Measurements from ENCODE around the gene SPOCK2. TPM values are rescaled to one million over a fixed set of nuclear protein-coding genes. Genes with fewer than 3 reads are reported as not detected.

SPOCK2 gene
- total RNA-seq, 1 experiment from 2014 or later: 0.32 TPM

DNA sequence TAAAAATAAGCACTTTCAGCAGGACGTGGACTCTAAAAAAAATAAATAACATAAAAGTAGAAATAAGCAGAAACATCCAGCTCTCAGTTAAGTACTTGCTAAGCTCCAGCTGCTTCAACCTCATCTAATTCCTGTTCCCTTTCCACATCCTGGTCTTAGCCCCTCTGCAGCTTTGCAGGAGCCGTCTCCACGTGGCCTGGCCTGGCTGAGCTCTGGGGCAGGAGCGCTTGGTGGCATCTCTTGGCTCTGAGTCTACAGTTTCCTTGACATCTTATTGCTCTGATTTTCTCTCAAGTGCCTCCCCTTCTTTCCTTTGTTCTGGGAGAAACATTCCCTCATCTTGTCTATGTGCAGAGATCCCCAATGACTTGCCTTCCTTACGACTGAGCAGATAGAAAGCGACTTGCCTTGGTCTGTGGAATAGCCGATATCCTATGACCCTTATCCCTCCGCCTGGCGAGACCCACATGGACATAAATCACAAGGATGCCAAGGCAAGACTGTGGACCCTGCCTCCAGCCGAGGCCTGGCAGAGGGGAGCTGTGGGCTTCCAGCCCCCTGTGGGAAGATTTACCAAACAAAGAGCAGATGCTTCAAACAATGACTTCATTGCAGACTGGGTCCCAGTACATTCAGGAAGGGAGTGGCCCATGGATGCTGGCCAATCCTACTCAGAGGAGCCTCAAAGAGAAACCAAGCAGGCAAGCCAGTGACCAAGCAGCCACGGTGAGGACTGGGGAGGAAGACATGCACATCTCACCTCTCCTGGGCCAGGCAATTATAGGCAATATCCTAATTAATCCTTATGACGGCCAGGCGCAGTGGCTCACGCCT is 61.9 kb downstream of the SPOCK2 start:
- DNase-seq (ENCODE audit: low spot score): no peak
- intact Hi-C loops (cut with micrococcal nuclease; ENCODE audit: unreplicated experiment): no loop called here
- Histone ChIP-seq H3K27ac (ENCODE audit: low read depth, low read length, poor library complexity, severe bottlenecking) (no peak overlapping the region), H3K4me1 (ENCODE audit: insufficient read depth, low read length, poor library complexity, severe bottlenecking) (no peaks in the 10 kb centered on the region), H3K4me3 (ENCODE audit: low read depth, low read length, poor library complexity, severe bottlenecking) (no peak overlapping the region), H3K36me3 (ENCODE audit: insufficient read depth, low read length, poor library complexity, severe bottlenecking) (no peaks in the 10 kb centered on the region), H3K9me3 (ENCODE audit: low read depth, low read length, poor library complexity, severe bottlenecking) (no peaks in the 10 kb centered on the region), H3K27me3 (replicated peaks; ENCODE audit: insufficient read depth, low read depth, low read length, poor library complexity) (no peaks in the 10 kb centered on the region)
- ChIA-PET POLR2A (ENCODE audit: low non-redundant PET) (no interaction called here), CTCF (no interaction called here)
- TF ChIP-seq, protein P1, sequence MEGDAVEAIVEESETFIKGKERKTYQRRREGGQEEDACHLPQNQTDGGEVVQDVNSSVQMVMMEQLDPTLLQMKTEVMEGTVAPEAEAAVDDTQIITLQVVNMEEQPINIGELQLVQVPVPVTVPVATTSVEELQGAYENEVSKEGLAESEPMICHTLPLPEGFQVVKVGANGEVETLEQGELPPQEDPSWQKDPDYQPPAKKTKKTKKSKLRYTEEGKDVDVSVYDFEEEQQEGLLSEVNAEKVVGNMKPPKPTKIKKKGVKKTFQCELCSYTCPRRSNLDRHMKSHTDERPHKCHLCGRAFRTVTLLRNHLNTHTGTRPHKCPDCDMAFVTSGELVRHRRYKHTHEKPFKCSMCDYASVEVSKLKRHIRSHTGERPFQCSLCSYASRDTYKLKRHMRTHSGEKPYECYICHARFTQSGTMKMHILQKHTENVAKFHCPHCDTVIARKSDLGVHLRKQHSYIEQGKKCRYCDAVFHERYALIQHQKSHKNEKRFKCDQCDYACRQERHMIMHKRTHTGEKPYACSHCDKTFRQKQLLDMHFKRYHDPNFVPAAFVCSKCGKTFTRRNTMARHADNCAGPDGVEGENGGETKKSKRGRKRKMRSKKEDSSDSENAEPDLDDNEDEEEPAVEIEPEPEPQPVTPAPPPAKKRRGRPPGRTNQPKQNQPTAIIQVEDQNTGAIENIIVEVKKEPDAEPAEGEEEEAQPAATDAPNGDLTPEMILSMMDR (conservative IDR thresholded peaks at IDR 0.05; ENCODE audit: low read depth, low read length): no peak
- no peak for TF ChIP-seq EZH2 (IDR thresholded peaks at IDR 0.05; ENCODE audit: borderline replicate concordance, low read depth, low read length, poor library complexity, severe bottlenecking)
- no TSS peak for BruUV-seq (replicated peaks)

GRCh38 chr10:72025832-72026231 is 62.5 kb downstream of the SPOCK2 start:
- POLR2A ChIA-PET (ENCODE audit: low non-redundant PET): no interaction called here
- TF ChIP-seq, protein P1 (conservative IDR thresholded peaks at IDR 0.05; ENCODE audit: low read depth, low read length): no peak
- TF ChIP-seq EZH2 (IDR thresholded peaks at IDR 0.05; ENCODE audit: borderline replicate concordance, low read depth, low read length, poor library complexity, severe bottlenecking): no peak

GRCh38 chr10:72025400-72025799 is 63.0 kb downstream of the SPOCK2 start:
- Histone ChIP-seq H3K4me3 (ENCODE audit: low read depth, low read length, poor library complexity, severe bottlenecking) (no peak overlapping the region), H3K27ac (ENCODE audit: low read depth, low read length, poor library complexity, severe bottlenecking) (no peak overlapping the region), H3K27me3 (replicated peaks; ENCODE audit: insufficient read depth, low read depth, low read length, poor library complexity) (no peaks in the 10 kb centered on the region), H3K36me3 (ENCODE audit: insufficient read depth, low read length, poor library complexity, severe bottlenecking) (no peaks in the 10 kb centered on the region), H3K4me1 (ENCODE audit: insufficient read depth, low read length, poor library complexity, severe bottlenecking) (no peaks in the 10 kb centered on the region), H3K9me3 (ENCODE audit: low read depth, low read length, poor library complexity, severe bottlenecking) (no peaks in the 10 kb centered on the region)
- no peak for DNase-seq (ENCODE audit: low spot score)
- ChIA-PET POLR2A (ENCODE audit: low non-redundant PET) (no interaction called here), CTCF (no interaction called here)
- intact Hi-C loops (cut with micrococcal nuclease; ENCODE audit: unreplicated experiment): no loop called here
- no TSS peak for BruUV-seq (replicated peaks)
- TF ChIP-seq, protein P1 (conservative IDR thresholded peaks at IDR 0.05; ENCODE audit: low read depth, low read length): no peak
- no peak for TF ChIP-seq EZH2 (IDR thresholded peaks at IDR 0.05; ENCODE audit: borderline replicate concordance, low read depth, low read length, poor library complexity, severe bottlenecking)

More at GRCh38 chr10:72025832-72026231, 62.5 kb downstream of the SPOCK2 start:
- CTCF ChIA-PET: no interaction called here
- no peaks in the 10 kb centered on the region for H3K36me3 ChIP-seq (ENCODE audit: insufficient read depth, low read length, poor library complexity, severe bottlenecking)
- no peaks in the 10 kb centered on the region for H3K27me3 ChIP-seq (replicated peaks; ENCODE audit: insufficient read depth, low read depth, low read length, poor library complexity)
- H3K4me1 ChIP-seq (ENCODE audit: insufficient read depth, low read length, poor library complexity, severe bottlenecking): no peaks in the 10 kb centered on the region
- no peak overlapping the region for H3K4me3 ChIP-seq (ENCODE audit: low read depth, low read length, poor library complexity, severe bottlenecking)
- BruUV-seq (replicated peaks): no TSS peak
- intact Hi-C loops (cut with micrococcal nuclease; ENCODE audit: unreplicated experiment): no loop called here
- DNase-seq (ENCODE audit: low spot score): no peak
- H3K27ac ChIP-seq (ENCODE audit: low read depth, low read length, poor library complexity, severe bottlenecking): no peak overlapping the region
- H3K9me3 ChIP-seq (ENCODE audit: low read depth, low read length, poor library complexity, severe bottlenecking): no peaks in the 10 kb centered on the region
